Ishikawa (cell line): ENCODE data around the gene HELZ.

Experiments
- CEBPB ChIP-seq: IDR thresholded peaks from 2 replicates; pipeline ENCODE4 v1.6.1; 2012
- CREB1 ChIP-seq: IDR thresholded peaks from 2 replicates; pipeline ENCODE4 v1.6.1; 2012; ENCODE audit warnings: low read depth
- EGR1 ChIP-seq: IDR thresholded peaks from 2 replicates; pipeline ENCODE4 v1.6.1; 2012
- EP300 ChIP-seq: IDR thresholded peaks from 2 replicates; pipeline ENCODE4 v1.6.1; 2012; ENCODE audit warnings: borderline replicate concordance
- FOXM1 ChIP-seq: IDR thresholded peaks from 2 replicates; pipeline ENCODE4 v1.6.1; 2012; ENCODE audit warnings: low read depth, borderline replicate concordance
- NFIC ChIP-seq: IDR thresholded peaks from 2 replicates; pipeline ENCODE4 v1.6.1; 2012
- RAD21 ChIP-seq: IDR thresholded peaks from 2 replicates; pipeline ENCODE4 v1.6.1; 2012; ENCODE audit warnings: low read depth
- TAF1 ChIP-seq: IDR thresholded peaks from 2 replicates; pipeline ENCODE4 v1.6.1; 2012; ENCODE audit warnings: low read depth, mild to moderate bottlenecking
- TCF12 ChIP-seq: IDR thresholded peaks from 2 replicates; pipeline ENCODE4 v1.6.1; 2012; ENCODE audit warnings: low read depth
- TEAD4 ChIP-seq: IDR thresholded peaks from 2 replicates; pipeline ENCODE4 v1.6.1; 2012
- YY1 ChIP-seq: IDR thresholded peaks from 2 replicates; pipeline ENCODE4 v1.6.1; 2012; ENCODE audit warnings: low read depth
- ZBTB7A ChIP-seq: IDR thresholded peaks from 2 replicates; pipeline ENCODE4 v1.6.1; 2012; ENCODE audit warnings: low read depth
- TF ChIP-seq, protein P1 (sequence below): IDR thresholded peaks from 2 replicates; pipeline ENCODE4 v1.6.1; 2012
- TF ChIP-seq, protein P2 (sequence below): IDR thresholded peaks from 2 replicates; pipeline ENCODE4 v1.6.1; 2012
- TF ChIP-seq, protein P3 (sequence below): IDR thresholded peaks from 2 replicates; pipeline ENCODE4 v1.6.1; 2012; ENCODE audit warnings: low read depth, mild to moderate bottlenecking

Gene HELZ

DNA sequence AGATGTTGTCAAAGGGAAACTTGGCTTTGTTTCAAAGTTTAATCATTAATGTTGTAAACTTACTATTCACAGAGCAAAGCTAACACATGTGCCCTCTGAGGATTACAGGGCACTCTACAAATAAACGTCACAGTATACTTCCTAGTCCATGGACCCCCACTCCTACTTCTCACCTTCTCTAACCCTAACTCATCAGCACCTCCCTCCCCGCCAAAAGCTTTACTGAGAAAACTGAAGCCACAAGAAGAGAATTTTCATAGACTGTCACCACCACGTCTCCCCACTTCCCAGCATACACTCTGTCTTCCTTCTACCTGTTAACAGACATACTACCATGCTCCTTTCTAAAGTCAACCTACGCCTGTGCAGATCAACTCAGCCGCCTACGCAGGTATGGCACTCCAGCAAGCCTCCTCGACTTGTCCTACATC is 29.0 kb downstream of the HELZ start:
- no peak for TF ChIP-seq YY1
- no peak for TF ChIP-seq EGR1
- no peak for TF ChIP-seq TEAD4
- TF ChIP-seq, protein P1, sequence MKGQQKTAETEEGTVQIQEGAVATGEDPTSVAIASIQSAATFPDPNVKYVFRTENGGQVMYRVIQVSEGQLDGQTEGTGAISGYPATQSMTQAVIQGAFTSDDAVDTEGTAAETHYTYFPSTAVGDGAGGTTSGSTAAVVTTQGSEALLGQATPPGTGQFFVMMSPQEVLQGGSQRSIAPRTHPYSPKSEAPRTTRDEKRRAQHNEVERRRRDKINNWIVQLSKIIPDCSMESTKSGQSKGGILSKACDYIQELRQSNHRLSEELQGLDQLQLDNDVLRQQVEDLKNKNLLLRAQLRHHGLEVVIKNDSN: no peak
- TF ChIP-seq TCF12: no peak
- no peak for TF ChIP-seq RAD21
- TF ChIP-seq, protein P2, sequence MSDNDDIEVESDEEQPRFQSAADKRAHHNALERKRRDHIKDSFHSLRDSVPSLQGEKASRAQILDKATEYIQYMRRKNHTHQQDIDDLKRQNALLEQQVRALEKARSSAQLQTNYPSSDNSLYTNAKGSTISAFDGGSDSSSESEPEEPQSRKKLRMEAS: no peak
- no peak for TF ChIP-seq EP300
- no peak for TF ChIP-seq ZBTB7A

DNA sequence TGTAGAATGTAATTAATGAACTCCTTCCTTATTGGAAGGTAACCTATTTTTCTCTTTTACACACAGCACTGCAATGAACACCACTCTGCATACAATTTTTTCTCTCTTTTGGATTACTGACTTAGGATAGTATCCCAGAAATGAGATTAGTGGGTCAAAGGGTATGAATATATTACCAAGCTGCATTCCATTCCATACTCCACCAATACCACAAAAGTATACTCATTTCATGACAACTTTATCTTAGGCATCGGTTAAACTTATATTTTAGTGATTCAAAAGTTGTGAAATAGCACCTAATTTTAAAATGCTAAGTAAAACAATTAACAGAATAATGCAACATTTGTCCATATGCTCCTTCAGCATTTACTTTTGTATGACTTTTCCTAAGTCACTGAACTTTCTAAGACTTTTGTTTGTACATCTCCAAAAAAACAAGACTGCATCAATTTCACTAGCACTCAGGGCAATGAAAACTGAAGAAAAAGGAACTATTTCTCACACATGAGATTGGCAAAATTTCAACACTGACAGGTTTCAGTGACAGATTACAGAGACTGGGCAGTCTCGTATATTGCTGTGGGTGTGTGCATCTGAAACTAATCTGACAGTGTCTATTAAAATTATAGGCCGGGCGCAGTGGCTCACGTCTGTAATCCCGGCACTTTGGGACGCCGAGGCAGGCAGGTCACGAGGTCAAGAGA is 32.1 kb downstream of the HELZ start:
- TF ChIP-seq TAF1 (no peak), YY1 (no peak), ZBTB7A (no peak), TCF12 (no peak)
- TF ChIP-seq, protein P3, sequence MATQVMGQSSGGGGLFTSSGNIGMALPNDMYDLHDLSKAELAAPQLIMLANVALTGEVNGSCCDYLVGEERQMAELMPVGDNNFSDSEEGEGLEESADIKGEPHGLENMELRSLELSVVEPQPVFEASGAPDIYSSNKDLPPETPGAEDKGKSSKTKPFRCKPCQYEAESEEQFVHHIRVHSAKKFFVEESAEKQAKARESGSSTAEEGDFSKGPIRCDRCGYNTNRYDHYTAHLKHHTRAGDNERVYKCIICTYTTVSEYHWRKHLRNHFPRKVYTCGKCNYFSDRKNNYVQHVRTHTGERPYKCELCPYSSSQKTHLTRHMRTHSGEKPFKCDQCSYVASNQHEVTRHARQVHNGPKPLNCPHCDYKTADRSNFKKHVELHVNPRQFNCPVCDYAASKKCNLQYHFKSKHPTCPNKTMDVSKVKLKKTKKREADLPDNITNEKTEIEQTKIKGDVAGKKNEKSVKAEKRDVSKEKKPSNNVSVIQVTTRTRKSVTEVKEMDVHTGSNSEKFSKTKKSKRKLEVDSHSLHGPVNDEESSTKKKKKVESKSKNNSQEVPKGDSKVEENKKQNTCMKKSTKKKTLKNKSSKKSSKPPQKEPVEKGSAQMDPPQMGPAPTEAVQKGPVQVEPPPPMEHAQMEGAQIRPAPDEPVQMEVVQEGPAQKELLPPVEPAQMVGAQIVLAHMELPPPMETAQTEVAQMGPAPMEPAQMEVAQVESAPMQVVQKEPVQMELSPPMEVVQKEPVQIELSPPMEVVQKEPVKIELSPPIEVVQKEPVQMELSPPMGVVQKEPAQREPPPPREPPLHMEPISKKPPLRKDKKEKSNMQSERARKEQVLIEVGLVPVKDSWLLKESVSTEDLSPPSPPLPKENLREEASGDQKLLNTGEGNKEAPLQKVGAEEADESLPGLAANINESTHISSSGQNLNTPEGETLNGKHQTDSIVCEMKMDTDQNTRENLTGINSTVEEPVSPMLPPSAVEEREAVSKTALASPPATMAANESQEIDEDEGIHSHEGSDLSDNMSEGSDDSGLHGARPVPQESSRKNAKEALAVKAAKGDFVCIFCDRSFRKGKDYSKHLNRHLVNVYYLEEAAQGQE: no peak

DNA sequence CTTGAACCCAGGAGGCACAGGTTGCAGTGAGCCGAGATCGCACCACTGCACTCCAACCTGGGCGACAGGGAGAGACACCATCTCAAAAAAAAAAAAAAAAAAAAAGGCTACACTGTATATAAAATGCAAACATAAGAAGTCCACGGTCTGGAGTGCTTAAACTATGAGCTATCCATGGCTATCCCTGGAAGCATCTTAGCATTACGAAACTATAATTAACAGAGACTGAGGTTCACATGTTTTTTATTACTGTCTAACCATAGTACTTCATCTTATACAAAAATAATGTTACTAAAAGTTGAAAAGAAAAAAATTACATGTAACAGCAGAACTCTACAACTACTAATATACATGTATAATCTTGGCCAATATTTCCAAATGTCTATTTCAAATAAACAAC is 32.8 kb downstream of the HELZ start:
- no peak for TF ChIP-seq EP300
- TF ChIP-seq, protein P1: no peak
- TF ChIP-seq ZBTB7A: no peak
- TF ChIP-seq CEBPB: no peak
- no peak for TF ChIP-seq TCF12
- no peak for TF ChIP-seq EGR1
- TF ChIP-seq CREB1: no peak
- TF ChIP-seq, protein P2: no peak
- TF ChIP-seq FOXM1: no peak
- no peak for TF ChIP-seq YY1
- TF ChIP-seq TAF1: no peak
- no peak for TF ChIP-seq RAD21
- TF ChIP-seq NFIC: no peak
- TF ChIP-seq TEAD4: no peak
- TF ChIP-seq, protein P3: no peak

DNA sequence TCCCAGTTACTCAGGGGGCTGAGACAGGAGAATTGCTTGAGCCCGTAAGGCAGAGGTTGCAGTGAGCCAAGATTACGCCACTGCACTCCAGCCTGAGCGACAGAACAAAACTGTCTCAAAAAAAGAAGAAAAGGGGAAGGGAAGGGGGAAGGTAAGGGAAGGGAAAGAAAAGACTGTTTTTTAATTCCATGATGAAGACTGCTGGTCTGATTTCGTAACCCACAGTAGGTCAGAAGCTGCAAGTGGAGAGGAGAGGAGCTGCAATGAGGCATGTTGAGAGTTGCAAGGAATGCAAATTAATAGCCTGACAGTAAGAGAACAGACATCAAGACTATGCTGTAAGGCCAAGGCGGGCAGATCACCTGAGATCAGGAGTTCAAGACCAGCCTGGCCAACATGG is 33.3 kb downstream of the HELZ start:
- TF ChIP-seq TAF1: no peak
- TF ChIP-seq, protein P3: no peak
- no peak for TF ChIP-seq YY1
- TF ChIP-seq TCF12: no peak
- no peak for TF ChIP-seq EP300
- TF ChIP-seq ZBTB7A: no peak

DNA sequence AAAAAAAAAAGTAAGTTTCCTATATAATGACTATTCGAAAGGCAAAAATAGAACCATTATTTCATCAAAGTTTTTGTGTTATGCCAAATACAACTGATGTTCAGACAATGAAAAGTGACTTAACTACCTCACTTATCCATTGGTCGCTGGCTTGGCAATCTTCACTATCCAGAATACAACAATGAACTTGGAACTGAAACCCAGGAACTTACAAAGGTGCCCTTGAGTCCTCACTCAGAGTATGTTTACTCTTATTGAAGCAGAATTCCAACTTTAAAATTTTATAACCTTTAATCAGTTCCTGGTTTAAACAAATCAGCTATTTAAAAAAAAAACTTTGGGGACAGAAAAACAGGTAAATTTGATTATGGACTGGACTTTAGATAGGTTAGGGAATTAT is 34.1 kb downstream of the HELZ start:
- no peak for TF ChIP-seq NFIC
- TF ChIP-seq TAF1: no peak
- TF ChIP-seq RAD21: no peak
- TF ChIP-seq CEBPB: no peak
- TF ChIP-seq EP300: no peak
- no peak for TF ChIP-seq YY1
- TF ChIP-seq EGR1: no peak
- TF ChIP-seq, protein P2: no peak
- TF ChIP-seq, protein P3: no peak
- TF ChIP-seq ZBTB7A: no peak
- no peak for TF ChIP-seq FOXM1
- TF ChIP-seq TEAD4: no peak
- no peak for TF ChIP-seq CREB1
- TF ChIP-seq TCF12: no peak
- TF ChIP-seq, protein P1: no peak
